NK-92 (cell line): ENCODE data around the gene CYP26C1.

Experiments
- DNase-seq: peaks from one replicate; lab custom pipeline; 2025; ENCODE audit not compliant: unreplicated experiment; lab: John Stamatoyannopoulos, UW

The CYP26C1 gene

DNA sequence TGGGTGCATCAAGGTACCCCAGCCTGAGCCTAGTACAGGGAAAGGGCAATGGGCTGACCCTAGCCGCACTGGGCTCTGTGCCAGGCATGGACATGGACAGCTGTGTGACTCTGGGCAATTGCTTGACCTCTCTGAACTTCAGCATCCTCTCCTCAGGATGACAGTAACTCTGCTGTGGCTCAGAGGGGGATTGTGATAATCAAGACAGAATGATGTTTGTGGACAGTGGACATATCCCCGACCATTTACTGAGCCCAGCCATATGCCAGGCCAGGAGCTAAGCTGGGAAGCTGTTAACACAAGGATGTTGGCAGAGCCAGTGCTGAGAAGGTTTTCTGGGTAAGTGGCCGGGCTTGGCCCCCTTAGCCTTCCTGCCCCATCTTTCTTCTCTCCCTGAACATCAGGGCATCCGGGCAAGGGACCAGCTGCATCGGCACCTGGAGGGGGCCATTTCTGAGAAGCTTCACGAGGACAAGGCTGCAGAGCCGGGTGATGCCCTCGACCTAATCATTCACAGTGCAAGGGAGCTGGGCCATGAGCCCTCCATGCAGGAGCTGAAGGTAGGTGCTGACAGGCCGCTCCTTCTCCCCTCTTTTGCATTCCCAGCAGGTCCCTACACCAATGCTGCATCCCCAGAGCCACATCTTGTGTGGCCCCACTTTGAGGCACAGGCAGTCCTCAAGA, 3.5 kb downstream of the CYP26C1 start:
- DNase-seq: no peak

DNA sequence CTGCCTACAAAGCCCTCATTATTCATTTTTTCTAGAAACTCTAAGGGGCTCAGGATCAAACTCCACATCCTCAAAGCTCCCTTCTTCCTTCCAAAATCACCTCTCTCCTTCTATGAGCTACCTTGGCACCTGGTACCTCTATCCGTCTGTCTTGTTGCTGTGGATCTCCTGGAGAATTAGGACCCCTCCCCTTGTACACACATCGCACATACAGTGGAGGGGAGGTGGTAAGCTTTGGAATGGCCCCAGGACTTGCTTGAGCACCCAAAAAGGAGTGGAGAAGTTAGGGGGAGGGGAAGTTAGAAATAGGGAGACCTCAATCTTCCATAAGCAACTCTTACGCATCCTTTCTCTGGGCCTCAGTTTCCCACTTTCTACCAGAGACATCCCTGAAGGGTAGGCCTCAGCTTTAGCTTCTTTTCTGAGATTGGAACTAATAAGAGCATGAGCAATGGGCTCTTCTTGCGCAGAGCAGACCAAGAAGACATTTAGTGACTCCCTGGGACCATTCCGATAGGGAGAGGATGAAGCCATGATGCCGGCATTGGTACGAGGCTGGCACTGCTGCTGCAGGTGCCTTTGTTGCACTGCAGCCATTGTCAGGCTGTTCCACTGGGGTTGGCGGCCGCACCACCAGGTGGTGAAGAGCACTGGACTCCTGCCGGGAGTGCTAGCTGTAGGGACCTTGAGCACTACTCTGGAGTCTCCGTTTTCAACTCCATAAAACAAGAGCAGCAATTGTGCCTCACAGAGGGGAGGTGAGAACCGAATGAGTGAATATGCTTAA, 4.5 kb downstream of the CYP26C1 start:
- no peak for DNase-seq

DNA sequence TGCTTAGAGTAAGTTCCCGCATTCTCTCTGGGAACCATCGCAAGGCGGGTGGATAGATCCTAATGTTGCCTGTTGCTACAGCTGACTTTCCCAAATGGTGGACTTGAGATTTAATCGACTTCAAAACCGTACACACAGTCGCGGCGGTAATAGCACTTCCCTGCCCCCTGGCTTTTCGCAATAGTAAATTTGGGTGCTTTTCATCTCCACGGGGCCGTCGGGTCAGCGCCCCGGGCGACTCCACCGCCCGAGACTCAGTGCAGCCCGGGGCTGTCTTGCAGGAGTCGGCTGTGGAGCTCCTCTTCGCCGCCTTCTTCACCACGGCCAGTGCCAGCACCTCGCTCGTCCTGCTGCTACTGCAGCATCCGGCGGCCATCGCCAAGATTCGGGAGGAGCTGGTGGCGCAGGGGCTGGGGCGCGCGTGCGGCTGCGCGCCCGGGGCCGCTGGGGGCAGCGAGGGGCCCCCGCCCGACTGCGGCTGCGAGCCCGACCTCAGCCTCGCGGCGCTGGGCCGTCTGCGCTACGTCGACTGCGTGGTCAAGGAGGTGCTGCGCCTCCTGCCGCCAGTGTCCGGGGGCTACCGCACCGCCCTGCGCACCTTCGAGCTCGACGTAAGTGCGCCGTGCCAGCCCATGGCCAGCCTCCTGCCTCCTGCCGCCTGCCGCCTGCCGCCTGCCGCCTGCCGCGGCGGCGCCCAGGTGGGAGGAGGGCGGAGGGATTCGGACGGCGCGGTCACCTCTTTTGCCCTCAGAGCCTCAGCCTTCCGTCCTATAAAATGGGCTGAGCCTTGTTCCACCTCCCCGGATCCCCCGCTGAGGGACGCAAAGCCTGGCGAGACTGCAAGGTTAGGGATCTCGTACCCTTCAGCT, 5.3 kb downstream of the CYP26C1 start:
- no peak for DNase-seq

DNA sequence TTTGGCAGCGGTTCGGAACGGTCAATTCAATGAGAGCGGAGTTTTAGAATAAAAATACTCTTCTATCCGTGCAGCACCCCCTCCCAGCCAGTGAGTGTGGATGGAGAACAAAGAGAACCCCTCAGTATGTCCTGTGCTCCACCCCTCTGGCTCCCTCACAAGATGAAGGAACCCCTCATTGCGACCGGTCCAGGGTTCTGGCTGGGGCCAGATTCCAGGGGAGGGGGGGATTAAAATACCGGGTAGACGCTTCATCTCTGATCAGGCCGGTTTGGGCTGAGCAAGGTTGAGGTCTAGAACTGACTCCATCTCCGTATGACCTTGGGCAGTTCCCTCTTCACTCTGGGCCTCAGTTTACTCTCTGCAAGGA, 5.9 kb downstream of the CYP26C1 start:
- DNase-seq: no peak

DNA sequence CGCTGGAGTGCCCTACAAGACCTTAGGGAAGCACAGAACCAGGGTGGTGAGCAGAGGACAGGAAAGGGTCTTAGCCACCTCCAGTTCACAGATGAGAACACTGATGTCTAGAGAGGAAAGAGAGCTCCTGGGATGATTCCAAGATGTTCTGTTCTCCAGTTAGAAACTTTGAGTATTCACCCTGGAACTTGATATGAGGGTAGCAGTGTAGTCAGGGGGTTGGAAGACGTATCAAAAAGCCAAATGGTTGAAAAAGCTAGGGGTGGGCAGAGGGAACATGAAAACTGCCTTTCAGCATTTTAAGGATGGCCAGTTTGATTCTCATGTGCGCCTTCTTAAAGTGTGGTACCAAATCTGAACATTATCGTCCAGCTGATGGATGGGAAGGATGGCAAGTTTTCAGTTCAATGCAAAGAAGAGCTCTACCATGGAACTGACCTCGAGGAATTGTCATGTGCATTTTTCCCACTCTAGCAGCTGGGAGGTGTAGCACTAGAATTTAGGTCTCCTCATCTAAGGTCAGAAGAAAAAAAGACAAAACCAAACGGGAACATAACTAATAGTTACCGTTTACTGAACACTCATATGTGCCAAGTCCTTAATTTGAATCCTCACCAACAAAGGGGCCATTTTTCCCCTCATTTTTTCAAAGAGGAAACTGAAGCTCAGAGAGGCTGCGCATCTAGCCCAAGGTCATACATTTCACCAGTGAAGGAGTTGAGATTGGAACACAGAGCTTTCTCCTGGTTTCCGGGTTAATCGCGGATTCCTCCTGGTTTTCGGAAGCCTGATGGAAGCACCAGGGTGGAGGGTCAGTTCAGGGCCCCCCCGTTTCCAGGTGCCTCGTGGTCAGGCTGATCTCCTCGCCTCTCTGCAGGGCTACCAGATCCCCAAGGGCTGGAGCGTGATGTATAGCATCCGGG, 7.1 kb downstream of the CYP26C1 start:
- no peak for DNase-seq

DNA sequence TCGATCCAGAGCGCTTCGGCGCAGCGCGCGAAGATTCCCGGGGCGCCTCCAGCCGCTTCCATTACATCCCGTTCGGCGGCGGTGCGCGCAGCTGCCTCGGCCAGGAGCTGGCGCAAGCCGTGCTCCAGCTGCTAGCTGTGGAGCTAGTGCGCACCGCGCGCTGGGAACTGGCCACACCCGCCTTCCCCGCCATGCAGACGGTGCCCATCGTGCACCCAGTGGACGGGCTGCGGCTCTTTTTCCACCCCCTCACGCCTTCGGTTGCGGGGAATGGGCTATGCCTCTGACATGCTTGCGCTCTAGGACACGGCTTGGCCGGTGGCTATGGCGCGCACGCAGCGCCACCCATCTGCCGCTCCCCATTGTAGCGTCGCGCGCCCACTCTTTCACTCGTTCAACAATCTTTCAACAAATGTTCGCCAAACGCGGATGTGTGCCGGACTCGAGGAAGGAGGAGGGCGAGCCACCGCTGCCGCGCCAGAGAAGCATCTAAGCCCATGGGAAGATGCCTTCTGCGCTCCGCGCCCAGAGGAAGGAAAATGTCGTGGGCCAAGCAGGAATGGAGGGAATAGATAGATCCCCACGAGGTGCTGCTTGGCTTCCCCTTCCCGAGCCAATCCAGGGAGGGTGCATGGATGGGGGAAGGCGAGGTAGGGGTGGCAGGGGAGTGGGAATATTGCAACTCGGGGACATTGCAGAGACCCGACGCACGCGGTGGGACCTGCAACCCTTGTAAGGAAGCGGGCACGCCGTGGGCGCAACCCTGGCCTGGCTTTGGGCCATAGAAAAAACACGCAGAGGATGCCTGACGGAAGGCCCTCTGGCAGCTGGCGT, 8.0 kb downstream of the CYP26C1 start:
- no peak for DNase-seq

DNA sequence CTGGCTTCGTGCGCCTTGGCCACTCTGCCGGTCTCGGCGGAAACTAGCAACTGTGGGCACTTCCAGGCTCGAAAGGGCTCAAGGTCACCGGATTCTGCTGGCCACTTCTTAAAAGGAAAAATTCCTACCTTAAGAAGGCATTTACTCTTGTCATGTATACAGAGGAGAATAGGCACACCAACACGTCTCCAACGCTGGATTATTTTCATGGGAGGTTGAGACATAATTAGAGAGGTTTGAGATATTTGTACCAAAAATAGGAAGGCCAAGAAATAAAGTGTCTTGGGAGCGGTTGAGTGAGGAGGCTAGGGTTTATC, 8.6 kb downstream of the CYP26C1 start:
- DNase-seq: no peak

DNA sequence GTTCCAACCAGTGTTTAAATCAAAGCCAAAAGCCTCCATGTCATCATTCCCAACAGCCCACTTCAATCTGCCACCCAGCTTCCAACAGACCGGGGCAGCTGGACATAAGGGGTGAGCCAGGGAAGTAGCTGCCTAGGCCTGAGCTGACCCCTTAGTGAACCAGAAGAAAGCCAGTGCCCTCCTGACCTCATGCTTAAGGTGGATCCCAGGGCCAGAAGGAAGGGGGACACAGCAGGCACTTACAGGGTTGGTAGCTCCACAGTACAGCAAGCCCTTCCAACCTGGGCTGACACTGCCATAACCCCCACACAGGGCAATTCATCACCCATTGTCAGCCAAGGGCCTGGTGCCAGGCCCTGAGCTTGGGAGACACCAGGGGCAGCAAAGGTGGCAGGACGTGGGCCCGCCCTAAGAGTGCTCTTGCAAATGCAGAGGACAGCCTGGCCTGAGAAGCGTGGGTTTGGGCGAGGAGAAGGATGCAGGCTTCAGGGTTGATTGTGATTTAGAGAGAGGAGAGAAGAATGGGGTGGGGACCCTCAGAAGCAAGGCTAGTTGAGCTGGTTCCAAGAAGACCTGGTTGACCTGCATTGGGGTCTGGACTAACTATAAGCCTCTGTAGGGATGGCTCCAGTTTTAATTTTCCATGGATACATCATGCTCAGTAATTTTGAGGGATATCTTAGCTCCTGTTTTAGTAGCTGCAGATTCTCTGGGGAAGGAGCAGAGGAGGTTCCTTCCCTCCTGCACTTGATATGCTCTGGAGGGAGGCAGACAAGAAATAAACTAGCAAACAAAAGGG, 10.0 kb downstream of the CYP26C1 start:
- no peak for DNase-seq

DNA sequence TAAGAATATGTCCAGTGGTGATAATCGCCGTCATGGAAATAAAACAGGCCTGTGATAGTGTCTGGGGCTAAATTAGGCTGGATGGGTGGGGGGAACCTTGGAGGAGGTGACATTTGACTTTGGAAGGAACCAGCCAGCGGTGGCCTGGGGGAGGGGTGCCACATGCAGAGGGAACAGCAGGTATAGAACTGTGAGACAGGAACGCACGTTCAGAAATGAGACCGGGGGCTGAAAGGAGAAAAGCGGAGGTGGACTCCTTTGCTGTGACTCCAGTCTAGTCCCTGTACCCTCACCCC, 10.5 kb downstream of the CYP26C1 start:
- DNase-seq: no peak

DNA sequence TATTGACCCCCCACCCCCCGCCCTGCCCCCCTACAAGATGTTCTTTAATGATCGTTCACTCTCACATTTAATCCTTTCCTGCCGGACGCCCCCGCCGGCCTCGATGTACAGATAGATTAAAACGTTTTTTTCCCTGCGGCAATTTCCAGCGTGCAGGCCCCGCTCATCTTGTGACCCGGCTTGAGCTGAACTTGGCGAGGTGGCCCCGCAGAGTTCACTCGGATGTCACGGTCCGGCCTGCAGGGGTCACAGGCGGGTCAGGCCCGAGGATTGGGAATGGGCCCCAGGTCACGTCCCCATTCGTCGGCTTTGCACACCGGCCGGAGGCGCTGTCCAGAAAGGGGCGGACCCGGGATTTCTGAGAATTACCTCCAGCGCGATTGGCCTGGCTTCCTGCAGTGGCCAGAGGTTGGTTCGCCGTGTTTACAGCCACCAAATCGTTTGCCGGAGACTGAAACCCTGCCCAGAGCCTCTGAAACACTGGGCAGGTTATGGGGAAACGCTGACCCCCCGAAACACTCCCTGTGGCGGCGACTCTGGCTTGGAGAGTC, 11.2 kb downstream of the CYP26C1 start:
- DNase-seq: no peak

DNA sequence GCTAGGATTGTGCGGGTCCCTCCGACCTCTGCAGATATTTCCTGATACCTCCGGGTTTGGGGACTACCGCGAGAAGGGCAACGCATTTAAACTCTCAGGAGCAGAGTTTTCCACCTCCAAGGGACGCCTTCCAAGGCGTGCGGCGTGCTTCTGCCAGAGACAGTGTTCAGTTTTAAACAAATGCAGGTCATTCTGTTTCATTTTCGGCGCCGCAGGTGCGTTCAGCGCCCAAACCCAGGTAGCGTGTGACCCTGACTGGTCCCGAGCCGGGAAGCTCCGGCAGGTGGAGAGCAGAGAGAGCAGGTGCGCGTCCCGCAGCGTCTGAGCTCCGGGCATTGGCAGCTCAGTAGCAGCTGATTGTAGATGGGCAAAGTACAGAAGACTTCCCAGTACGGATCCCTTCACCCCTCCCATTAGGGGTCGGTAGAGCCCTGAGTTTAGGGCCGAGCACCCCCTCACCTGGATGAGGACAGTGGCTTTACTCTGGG, 11.7 kb downstream of the CYP26C1 start:
- no peak for DNase-seq

DNA sequence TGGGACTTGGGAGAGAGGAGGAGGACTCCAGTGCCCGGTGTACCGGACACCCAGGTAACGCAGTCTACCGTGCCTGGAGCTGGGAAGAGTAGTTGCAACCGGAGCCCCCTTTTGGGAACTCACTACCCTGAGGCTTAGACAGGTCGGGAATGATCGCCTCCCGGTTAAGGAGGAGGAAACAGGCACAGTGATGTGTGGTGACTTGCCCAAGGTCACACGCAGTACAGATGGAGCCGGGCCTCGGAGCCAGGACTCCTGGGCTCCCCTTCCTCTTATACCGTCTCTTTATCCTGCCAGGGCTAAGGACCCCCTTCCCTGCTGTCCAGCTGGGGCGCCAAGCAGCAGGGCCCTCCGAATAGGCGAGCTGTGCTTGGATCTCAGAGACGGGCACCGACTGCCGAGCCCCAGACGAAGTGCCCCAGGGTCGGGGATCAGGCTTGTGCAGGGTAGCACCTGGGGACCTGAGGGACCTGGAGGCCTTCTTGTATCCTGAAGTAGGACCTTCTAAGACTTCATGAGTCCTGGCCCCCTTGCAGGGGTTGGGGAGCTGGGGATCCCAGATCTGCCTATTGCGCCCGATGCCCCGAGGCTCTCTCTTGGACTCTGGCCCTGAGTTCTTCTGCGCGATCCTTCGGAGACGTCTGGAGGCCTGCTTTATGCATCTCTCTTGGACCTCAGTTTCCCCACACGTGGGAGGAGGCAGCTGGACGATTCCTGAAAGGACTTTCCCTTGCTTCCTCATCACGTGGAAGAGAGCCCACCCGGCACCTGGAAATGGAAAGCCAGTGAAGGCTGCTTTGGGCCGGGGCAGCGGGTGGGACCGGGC, 12.3 kb downstream of the CYP26C1 start:
- DNase-seq: no peak

DNA sequence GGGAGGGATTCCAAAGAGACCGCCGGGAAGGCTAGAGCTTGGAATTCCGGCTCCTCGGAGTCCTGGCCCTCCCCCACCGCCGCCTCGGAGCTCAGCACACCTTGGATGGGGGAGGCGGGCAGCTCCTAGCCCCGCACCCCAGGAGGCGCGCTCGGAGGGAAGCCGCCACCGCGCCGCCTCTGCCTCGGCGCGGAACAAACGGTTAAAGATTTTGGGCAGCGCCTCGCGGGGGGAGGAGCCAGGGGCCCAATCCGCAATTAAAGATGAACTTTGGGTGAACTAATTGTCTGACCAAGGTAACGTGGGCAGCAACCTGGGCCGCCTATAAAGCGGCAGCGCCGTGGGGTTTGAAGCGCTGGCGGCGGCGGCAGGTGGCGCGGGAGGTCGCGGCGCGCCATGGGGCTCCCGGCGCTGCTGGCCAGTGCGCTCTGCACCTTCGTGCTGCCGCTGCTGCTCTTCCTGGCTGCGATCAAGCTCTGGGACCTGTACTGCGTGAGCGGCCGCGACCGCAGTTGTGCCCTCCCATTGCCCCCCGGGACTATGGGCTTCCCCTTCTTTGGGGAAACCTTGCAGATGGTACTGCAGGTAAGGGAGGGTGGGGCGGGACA, 13.0 kb downstream of the CYP26C1 start, which contains the start of gene CYP26A1:
TSS of gene CYP26A1 (plus strand) at position 355 of the 608 bp plus-strand sequence. CDS start at position 397, 42 bp downstream.
- DNase-seq: no peak

DNA sequence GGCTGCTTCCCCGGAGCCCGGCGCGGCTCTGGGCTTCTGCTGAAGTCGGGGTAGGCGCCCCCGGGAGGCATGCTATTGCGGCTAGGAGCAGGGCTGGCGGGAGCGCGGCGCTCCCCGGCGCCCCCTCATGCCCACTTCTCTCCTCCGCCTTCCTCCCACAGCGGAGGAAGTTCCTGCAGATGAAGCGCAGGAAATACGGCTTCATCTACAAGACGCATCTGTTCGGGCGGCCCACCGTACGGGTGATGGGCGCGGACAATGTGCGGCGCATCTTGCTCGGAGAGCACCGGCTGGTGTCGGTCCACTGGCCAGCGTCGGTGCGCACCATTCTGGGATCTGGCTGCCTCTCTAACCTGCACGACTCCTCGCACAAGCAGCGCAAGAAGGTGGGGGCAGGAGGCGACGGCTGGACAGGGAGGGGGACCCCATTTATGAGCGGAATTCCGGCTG, 13.6 kb downstream of the CYP26C1 start:
- DNase-seq: no peak

DNA sequence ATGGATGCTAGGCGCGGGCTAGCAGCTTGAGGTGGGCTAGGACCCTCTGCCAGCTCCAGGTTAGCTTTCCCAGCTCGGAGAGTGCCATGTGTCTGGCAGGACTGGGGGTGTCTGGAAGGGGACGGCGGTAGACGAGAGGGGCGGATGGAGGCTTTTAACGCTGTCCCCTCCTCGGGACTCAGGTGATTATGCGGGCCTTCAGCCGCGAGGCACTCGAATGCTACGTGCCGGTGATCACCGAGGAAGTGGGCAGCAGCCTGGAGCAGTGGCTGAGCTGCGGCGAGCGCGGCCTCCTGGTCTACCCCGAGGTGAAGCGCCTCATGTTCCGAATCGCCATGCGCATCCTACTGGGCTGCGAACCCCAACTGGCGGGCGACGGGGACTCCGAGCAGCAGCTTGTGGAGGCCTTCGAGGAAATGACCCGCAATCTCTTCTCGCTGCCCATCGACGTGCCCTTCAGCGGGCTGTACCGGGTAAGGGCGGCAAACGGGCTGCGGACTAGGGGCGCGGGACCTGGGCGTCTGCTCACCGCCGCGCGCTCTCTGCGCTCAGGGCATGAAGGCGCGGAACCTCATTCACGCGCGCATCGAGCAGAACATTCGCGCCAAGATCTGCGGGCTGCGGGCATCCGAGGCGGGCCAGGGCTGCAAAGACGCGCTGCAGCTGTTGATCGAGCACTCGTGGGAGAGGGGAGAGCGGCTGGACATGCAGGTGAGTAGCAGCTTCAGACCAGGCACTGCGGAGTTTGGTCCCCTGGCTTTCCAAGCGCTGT, 14.2 kb downstream of the CYP26C1 start:
- no peak for DNase-seq

DNA sequence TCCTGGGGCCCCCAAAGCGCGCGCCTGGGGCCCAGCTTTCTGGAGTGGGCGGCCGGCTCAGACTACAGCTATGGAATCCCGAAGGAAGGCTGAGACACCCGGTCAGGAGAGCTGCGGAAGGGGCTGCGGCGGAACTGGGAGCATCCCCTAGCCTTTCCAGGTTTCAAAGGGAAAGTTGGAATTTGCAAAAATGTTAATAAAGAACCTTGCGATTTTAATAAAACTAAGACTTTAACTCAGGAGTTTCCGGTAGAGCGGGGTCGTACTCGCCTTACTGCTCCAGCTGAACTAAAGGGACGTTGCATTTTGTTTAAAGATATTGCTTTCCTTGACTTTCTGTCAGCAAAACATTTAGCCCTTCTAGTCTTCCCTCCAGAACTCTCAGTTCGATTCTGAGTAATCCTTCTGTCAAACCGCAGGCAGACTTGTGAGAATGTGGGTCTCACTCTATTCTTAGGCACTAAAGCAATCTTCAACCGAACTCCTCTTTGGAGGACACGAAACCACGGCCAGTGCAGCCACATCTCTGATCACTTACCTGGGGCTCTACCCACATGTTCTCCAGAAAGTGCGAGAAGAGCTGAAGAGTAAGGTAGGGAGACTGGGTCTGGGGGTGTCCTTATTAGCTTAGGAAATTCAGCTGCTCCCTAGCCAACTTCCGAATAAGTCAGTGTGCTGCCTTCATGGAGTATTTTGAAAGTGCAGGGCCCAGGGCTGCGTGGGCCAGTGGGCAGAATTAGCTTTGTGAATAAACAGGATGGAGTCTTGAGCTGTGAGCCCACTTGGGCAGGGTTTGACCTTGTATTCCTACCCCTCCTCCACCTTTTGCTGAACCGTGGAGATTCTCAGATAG, 15.0 kb downstream of the CYP26C1 start:
- no peak for DNase-seq
